ENCODE results near the gene CHPT1.
"Not testable (repeated sequence)": the region's sequence is repeated elsewhere in the genome, so short reads cannot be mapped to it uniquely, and the experiment has no call there.

The CHPT1 gene

DNA sequence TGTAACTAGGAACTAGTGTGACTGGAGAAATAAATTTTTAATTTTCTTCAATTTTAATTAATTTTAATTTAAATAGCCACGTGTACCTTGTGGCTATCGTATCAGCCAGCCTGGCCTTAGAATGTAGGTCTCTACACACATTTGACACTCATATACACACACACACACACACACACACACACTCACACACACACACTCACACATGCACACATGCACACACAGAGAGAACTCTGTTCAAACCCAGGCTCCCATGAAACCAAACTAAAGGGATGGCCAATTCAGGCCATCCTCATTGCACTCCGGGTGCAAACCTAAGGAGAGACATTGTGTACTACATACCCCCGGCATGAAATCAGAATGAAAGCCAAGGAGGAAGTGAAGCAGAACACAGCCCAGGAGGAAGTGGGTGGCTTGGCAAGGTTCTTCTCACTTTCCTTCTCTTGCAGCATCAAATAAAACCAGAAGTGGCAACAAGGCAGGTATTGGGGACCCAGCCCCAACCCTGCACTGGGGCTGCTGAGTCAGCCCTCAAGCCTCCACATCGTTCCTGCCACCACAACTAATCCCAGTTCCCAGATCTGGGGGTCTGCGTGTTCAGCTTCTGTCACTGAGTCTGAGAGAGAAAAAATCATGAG, 26.2 kb upstream of the CHPT1 start:
- no peaks in the 10 kb centered on the region for H3K9me3 Mint-ChIP-seq
- H3K4me1 Mint-ChIP-seq (ENCODE audit: low read depth) = peaks cover 12% of the 10 kb centered on the region
- H3K27ac Mint-ChIP-seq = no peak overlapping the region
- peaks cover 6% of the 10 kb centered on the region for H3K27me3 Mint-ChIP-seq (ENCODE audit: low read depth)
- H3K36me3 Mint-ChIP-seq (ENCODE audit: low read depth) = no peaks in the 10 kb centered on the region
- H3K4me3 Mint-ChIP-seq = no peak overlapping the region

DNA sequence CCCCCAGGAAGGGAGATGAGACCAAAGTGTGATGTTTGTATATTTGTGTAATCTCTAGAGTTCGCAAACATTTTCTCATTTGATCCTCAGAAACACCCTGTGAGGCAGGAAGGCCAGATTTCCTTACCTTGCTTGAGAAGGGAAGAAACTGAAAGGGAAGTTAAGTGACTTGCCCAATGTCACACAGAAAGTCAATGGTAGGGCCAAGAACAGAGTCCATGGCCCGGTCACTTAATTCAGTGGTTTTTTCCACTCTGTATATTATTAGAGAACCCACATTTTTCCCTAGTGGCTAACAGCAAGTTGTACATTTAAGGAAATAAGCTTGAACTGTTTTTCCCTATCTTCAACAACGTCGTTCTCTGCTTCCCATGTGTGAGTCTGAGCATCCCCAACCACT, 25.6 kb upstream of the CHPT1 start:
- peaks cover under 1% of the 10 kb centered on the region for H3K27me3 Mint-ChIP-seq (ENCODE audit: low read depth)
- H3K27ac Mint-ChIP-seq = no peak overlapping the region
- H3K9me3 Mint-ChIP-seq = no peaks in the 10 kb centered on the region
- H3K4me3 Mint-ChIP-seq = no peak overlapping the region
- no peaks in the 10 kb centered on the region for H3K36me3 Mint-ChIP-seq (ENCODE audit: low read depth)
- H3K4me1 Mint-ChIP-seq (ENCODE audit: low read depth) = peaks cover 12% of the 10 kb centered on the region

- Mint-ChIP-seq H3K9me3 (no peaks in the 10 kb centered on the region), H3K27ac (no peak overlapping the region), H3K4me3 (no peak overlapping the region), H3K36me3 (ENCODE audit: low read depth) (no peaks in the 10 kb centered on the region), H3K27me3 (ENCODE audit: low read depth) (peaks cover 22% of the 10 kb centered on the region), H3K4me1 (ENCODE audit: low read depth) (peaks cover 8% of the 10 kb centered on the region)
Observed at GRCh38 chr12:101675555-101675954, 21.9 kb upstream of the CHPT1 start.

DNA sequence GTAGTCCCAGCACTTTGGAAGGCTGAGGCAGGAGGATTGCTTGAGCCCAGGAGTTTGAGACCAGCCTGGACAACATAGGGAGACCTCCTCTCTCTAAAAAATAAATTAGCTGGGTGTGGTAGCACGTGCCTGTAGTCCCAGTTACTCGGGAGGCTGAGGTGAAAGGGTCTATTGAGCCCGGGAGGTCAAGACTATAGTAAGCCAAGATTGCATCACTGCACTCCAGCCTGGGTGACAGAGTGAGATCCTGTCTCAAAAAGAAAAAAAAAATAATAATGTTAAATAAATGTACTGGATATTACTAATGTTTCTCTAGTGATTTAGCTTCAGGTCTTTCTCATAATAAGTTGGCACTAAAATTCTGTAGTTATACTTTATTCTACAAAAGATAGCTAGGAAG, 20.9 kb upstream of the CHPT1 start:
- H3K36me3 Mint-ChIP-seq (ENCODE audit: low read depth); H3K4me1 Mint-ChIP-seq (ENCODE audit: low read depth); H3K27ac Mint-ChIP-seq; H3K9me3 Mint-ChIP-seq; H3K4me3 Mint-ChIP-seq: not testable (repeated sequence)
- H3K27me3 Mint-ChIP-seq (ENCODE audit: low read depth) = peaks cover 22% of the 10 kb centered on the region

- H3K36me3 Mint-ChIP-seq (ENCODE audit: low read depth) = no peaks in the 10 kb centered on the region
- H3K4me1 Mint-ChIP-seq (ENCODE audit: low read depth) = no peaks in the 10 kb centered on the region
- H3K9me3 Mint-ChIP-seq = no peaks in the 10 kb centered on the region
- no peak overlapping the region for H3K27ac Mint-ChIP-seq
- no peak overlapping the region for H3K4me3 Mint-ChIP-seq
- H3K27me3 Mint-ChIP-seq (ENCODE audit: low read depth) = peaks cover 22% of the 10 kb centered on the region
Observed at GRCh38 chr12:101678081-101678480, 19.4 kb upstream of the CHPT1 start.

- H3K4me1 Mint-ChIP-seq (ENCODE audit: low read depth) = no peaks in the 10 kb centered on the region
- no peaks in the 10 kb centered on the region for H3K9me3 Mint-ChIP-seq
- peaks cover 35% of the 10 kb centered on the region for H3K27me3 Mint-ChIP-seq (ENCODE audit: low read depth)
- H3K4me3 Mint-ChIP-seq = no peak overlapping the region
- no peak overlapping the region for H3K27ac Mint-ChIP-seq
- H3K36me3 Mint-ChIP-seq (ENCODE audit: low read depth) = no peaks in the 10 kb centered on the region
Observed at GRCh38 chr12:101680240-101680639, 17.2 kb upstream of the CHPT1 start.

GRCh38 chr12:101680647-101681046, 16.8 kb upstream of the CHPT1 start:
- Mint-ChIP-seq H3K4me1 (ENCODE audit: low read depth) (no peaks in the 10 kb centered on the region), H3K27me3 (ENCODE audit: low read depth) (peaks cover 39% of the 10 kb centered on the region), H3K27ac (no peak overlapping the region), H3K4me3 (no peak overlapping the region), H3K9me3 (no peaks in the 10 kb centered on the region), H3K36me3 (ENCODE audit: low read depth) (no peaks in the 10 kb centered on the region)

DNA sequence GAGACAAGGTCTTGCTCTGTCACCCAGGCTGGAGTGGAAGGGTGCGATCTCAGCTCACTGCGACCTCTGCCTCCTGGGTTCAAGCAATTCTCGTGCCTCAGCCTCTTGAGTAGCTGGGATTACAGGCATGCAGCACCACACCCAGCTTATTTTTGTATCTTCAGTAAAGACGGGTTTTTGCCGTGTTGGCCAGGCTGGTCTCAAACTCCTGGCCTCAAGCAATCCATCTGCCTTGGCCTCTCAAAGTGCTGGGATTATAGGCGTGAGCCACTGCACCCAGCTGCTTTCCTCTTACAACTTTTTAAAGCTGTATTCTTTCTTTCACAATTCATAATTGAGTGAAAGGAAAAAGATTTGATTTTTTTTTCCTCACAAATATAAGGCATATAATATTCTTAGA, 15.8 kb upstream of the CHPT1 start:
- not testable (repeated sequence) for H3K9me3 Mint-ChIP-seq; H3K36me3 Mint-ChIP-seq (ENCODE audit: low read depth); H3K4me3 Mint-ChIP-seq; H3K27ac Mint-ChIP-seq; H3K4me1 Mint-ChIP-seq (ENCODE audit: low read depth)
- H3K27me3 Mint-ChIP-seq (ENCODE audit: low read depth) = peaks cover 43% of the 10 kb centered on the region

GRCh38 chr12:101685092-101685491, 12.3 kb upstream of the CHPT1 start:
- H3K4me1 Mint-ChIP-seq (ENCODE audit: low read depth) = no peaks in the 10 kb centered on the region
- no peaks in the 10 kb centered on the region for H3K9me3 Mint-ChIP-seq
- peaks cover 21% of the 10 kb centered on the region for H3K27me3 Mint-ChIP-seq (ENCODE audit: low read depth)
- no peaks in the 10 kb centered on the region for H3K36me3 Mint-ChIP-seq (ENCODE audit: low read depth)
- no peak overlapping the region for H3K27ac Mint-ChIP-seq
- H3K4me3 Mint-ChIP-seq = no peak overlapping the region

- Mint-ChIP-seq H3K27ac (no peak overlapping the region), H3K27me3 (ENCODE audit: low read depth) (peaks cover 24% of the 10 kb centered on the region), H3K9me3 (no peaks in the 10 kb centered on the region), H3K4me1 (ENCODE audit: low read depth) (no peaks in the 10 kb centered on the region), H3K4me3 (no peak overlapping the region), H3K36me3 (ENCODE audit: low read depth) (no peaks in the 10 kb centered on the region)
Observed at GRCh38 chr12:101686176-101686575, 11.3 kb upstream of the CHPT1 start.

GRCh38 chr12:101690544-101691098, 6.8 kb upstream of the CHPT1 start:
- Mint-ChIP-seq H3K36me3 (ENCODE audit: low read depth) (no peaks in the 10 kb centered on the region), H3K9me3 (no peaks in the 10 kb centered on the region), H3K27ac (no peak overlapping the region), H3K4me3 (no peak overlapping the region), H3K4me1 (ENCODE audit: low read depth) (no peaks in the 10 kb centered on the region), H3K27me3 (ENCODE audit: low read depth) (peaks cover 8% of the 10 kb centered on the region)

DNA sequence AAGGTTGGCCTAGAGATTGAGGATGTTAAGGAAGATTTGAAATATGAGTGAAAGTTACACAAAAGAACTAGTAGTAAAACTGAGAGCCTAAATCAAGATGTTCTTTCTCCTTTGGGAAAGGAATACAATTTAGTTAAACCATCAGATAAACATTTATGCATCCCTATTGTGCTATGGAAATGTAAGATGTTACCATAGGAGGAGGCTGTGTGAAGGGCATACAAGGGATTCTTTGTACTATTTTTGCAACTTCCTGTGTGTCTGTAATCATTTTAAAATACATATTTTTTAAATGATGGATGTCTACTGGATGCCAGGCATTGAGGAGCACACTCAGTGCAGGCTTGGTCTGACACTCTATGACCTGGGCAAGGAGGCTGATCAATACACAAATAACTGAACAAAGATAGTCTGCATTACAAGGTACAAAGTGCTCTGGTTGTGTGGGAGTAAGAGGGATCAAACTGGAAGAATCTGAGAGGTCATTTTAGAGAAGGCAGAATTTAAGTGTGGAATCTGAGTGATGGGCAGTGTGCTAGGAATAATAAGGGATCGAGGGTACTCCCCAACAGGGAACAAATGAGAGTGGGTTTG, 5.8 kb upstream of the CHPT1 start:
- H3K9me3 Mint-ChIP-seq = no peaks in the 10 kb centered on the region
- peaks cover under 1% of the 10 kb centered on the region for H3K4me1 Mint-ChIP-seq (ENCODE audit: low read depth)

GRCh38 chr12:101694297-101694848, 3.1 kb upstream of the CHPT1 start:
- H3K36me3 Mint-ChIP-seq (ENCODE audit: low read depth) = no peaks in the 10 kb centered on the region
- H3K4me3 Mint-ChIP-seq = no peak overlapping the region
- H3K27ac Mint-ChIP-seq = no peak overlapping the region
- H3K27me3 Mint-ChIP-seq (ENCODE audit: low read depth) = peaks cover 17% of the 10 kb centered on the region
- peaks cover 12% of the 10 kb centered on the region for H3K4me1 Mint-ChIP-seq (ENCODE audit: low read depth)
- no peaks in the 10 kb centered on the region for H3K9me3 Mint-ChIP-seq

More for the DNA sequence above, 5.8 kb upstream of the CHPT1 start:
- Mint-ChIP-seq H3K36me3 (ENCODE audit: low read depth) (no peaks in the 10 kb centered on the region), H3K27me3 (ENCODE audit: low read depth) (peaks cover 12% of the 10 kb centered on the region), H3K4me3 (no peak overlapping the region), H3K27ac (no peak overlapping the region)

- Mint-ChIP-seq H3K4me1 (ENCODE audit: low read depth) (peaks cover 12% of the 10 kb centered on the region), H3K4me3 (no peak overlapping the region), H3K36me3 (ENCODE audit: low read depth) (no peaks in the 10 kb centered on the region), H3K27me3 (ENCODE audit: low read depth) (peaks cover 22% of the 10 kb centered on the region), H3K27ac (no peak overlapping the region), H3K9me3 (no peaks in the 10 kb centered on the region)
Observed at GRCh38 chr12:101694986-101695385, 2.5 kb upstream of the CHPT1 start.

DNA sequence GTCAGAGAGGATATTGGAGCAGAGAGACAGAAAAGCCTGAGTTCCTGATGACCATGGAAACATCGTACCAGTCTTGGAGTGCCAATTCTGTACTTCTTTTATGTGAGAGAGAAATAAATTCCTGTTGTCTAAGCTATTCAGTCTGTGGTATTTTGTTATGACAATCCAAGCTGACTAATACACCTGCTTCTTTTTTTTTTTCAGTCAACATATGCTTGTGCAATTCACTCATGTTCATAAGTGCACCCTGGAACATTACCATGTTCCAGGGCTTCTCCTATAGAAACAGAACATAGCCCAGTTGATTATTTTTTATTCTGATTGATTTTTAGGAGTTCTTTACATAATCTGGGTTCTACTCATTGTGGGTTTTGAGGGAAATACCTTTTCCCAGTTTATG, 1.7 kb upstream of the CHPT1 start:
- no peaks in the 10 kb centered on the region for H3K9me3 Mint-ChIP-seq
- peaks cover 12% of the 10 kb centered on the region for H3K4me1 Mint-ChIP-seq (ENCODE audit: low read depth)
- no peaks in the 10 kb centered on the region for H3K36me3 Mint-ChIP-seq (ENCODE audit: low read depth)
- H3K4me3 Mint-ChIP-seq = no peak overlapping the region
- H3K27ac Mint-ChIP-seq = no peak overlapping the region
- peaks cover 22% of the 10 kb centered on the region for H3K27me3 Mint-ChIP-seq (ENCODE audit: low read depth)
